ENCODE results near the gene SIK3.

DNA sequence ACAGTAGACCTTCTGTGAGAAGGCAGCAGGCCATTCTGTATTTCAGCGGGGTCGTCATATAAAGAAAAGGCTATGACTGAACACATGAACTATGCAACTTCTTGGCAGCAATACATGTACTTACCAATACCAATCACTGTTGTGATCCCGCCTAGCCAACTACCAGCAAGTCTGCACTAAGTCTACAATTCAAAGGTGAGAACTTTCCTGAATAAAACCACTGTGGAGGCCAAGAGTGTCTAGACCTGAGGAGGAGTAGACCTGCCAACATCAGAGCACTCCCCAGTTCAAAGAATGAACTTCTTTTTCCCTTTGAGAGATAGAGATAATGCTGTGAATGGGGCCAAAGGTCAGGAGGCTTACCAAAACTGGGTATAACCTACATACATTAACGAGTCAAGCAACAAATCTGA, 108.2 kb downstream of the SIK3 start:
- TF ChIP-seq, protein P1, sequence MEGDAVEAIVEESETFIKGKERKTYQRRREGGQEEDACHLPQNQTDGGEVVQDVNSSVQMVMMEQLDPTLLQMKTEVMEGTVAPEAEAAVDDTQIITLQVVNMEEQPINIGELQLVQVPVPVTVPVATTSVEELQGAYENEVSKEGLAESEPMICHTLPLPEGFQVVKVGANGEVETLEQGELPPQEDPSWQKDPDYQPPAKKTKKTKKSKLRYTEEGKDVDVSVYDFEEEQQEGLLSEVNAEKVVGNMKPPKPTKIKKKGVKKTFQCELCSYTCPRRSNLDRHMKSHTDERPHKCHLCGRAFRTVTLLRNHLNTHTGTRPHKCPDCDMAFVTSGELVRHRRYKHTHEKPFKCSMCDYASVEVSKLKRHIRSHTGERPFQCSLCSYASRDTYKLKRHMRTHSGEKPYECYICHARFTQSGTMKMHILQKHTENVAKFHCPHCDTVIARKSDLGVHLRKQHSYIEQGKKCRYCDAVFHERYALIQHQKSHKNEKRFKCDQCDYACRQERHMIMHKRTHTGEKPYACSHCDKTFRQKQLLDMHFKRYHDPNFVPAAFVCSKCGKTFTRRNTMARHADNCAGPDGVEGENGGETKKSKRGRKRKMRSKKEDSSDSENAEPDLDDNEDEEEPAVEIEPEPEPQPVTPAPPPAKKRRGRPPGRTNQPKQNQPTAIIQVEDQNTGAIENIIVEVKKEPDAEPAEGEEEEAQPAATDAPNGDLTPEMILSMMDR (IDR thresholded peaks at IDR 0.05; ENCODE audit: low read length), result no peak
- no peak for TF ChIP-seq EZH2 (optimal IDR thresholded peaks at IDR 0.05; ENCODE audit: low read depth, low read length)
- no peak for TF ChIP-seq EZH2phosphoT487 (IDR thresholded peaks at IDR 0.05; ENCODE audit: low read length)

All from MM.1S (cell line).